ENCODE data around the gene ART3. TPM values are rescaled to one million over a fixed set of nuclear protein-coding genes. Genes with fewer than 3 reads are reported as not detected.

The ART3 gene
- polyA plus RNA-seq, 3 donors, result not detected

DNA sequence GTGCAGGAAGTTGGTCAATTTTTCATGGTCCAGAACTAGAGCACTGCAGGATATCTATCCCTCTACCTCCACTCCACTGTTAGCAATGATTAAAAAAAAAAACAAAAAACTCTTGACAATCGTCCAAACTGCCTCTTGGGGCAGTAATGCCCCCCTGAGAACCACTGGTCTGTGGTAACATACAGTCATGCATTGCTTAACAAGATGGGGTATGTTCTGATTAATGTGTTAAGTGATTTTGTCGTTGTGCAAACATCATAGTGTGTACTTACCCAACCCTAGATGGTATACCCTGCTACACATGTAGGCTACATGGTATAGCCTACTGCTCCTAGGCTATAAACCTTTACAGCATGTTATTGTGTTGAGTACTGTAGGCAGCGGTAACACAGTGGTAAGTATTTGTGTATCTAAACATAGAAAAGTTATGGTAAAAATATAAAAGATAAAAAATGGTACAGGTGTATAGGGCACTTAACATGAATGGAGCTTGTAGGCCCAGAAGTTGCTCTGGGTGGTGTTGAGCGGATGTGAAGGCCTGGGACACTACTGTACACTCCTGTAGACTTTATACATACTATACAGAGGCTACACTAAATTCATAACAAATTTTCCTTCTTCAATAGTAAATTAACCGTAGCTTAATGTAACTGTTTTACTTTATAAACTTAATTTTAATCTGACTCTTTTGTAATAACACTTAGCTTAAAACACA, 34.1 kb downstream of the ART3 start:
- TF ChIP-seq, protein P1, sequence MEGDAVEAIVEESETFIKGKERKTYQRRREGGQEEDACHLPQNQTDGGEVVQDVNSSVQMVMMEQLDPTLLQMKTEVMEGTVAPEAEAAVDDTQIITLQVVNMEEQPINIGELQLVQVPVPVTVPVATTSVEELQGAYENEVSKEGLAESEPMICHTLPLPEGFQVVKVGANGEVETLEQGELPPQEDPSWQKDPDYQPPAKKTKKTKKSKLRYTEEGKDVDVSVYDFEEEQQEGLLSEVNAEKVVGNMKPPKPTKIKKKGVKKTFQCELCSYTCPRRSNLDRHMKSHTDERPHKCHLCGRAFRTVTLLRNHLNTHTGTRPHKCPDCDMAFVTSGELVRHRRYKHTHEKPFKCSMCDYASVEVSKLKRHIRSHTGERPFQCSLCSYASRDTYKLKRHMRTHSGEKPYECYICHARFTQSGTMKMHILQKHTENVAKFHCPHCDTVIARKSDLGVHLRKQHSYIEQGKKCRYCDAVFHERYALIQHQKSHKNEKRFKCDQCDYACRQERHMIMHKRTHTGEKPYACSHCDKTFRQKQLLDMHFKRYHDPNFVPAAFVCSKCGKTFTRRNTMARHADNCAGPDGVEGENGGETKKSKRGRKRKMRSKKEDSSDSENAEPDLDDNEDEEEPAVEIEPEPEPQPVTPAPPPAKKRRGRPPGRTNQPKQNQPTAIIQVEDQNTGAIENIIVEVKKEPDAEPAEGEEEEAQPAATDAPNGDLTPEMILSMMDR (IDR thresholded peaks at IDR 0.05), result peak; percentile 19
- H3K36me3 ChIP-seq (replicated peaks in 1 of 2; ENCODE audit: control insufficient read depth in 1 of 2, insufficient read depth in 2 of 2, low read length in 2 of 2), result peaks cover 9 to 17% of the 10 kb centered on the region in 2 donors
- H3K27ac ChIP-seq (ENCODE audit: low read depth in 1 of 2, low read length in 2 of 2), result no peak overlapping the region
- no peak overlapping the region for H3K4me2 ChIP-seq (replicated peaks; ENCODE audit: extremely low read depth, low read length, poor library complexity, severe bottlenecking)
- peaks cover 0 to 2% (median 0%) of the 10 kb centered on the region in 3 donors for H3K27me3 Mint-ChIP-seq (ENCODE audit: low read depth in 3 of 3)
- no peaks in the 10 kb centered on the region for H3K27me3 ChIP-seq (ENCODE audit: control insufficient read depth in 2 of 2, insufficient read depth in 2 of 2, low read length in 2 of 2)
- H3K9me3 ChIP-seq (replicated peaks in 1 of 2; ENCODE audit: control insufficient read depth in 1 of 2, insufficient read depth in 1 of 2, low read length in 2 of 2), result no peaks in the 10 kb centered on the region
- no peak overlapping the region for H3K27ac Mint-ChIP-seq
- H4K20me1 ChIP-seq (ENCODE audit: insufficient read depth, low read length), result no peaks in the 10 kb centered on the region
- peak; percentile 3 to 49 (median 24) for DNase-seq
- peaks cover 1% of the 10 kb centered on the region for H3K4me1 Mint-ChIP-seq
- peaks cover 10 to 13% of the 10 kb centered on the region in 2 donors for H3K36me3 Mint-ChIP-seq
- no peak overlapping the region for H3K4me3 ChIP-seq (replicated peaks in 1 of 3; ENCODE audit: low read depth in 2 of 3, low read length in 3 of 3)
- no peak overlapping the region for H3K4me3 Mint-ChIP-seq
- WGBS (ENCODE audit: insufficient coverage), result 80% methylated on average over 1 of the region's 5 CpGs
- no peaks in the 10 kb centered on the region for H3K4me1 ChIP-seq (ENCODE audit: control insufficient read depth in 1 of 2, insufficient read depth in 2 of 2, low read length in 2 of 2)
- no peaks in the 10 kb centered on the region for H3K79me2 ChIP-seq (ENCODE audit: insufficient read depth, low read length)
- no peak overlapping the region for H2AFZ ChIP-seq (ENCODE audit: insufficient read depth, low read depth, low read length, poor library complexity, severe bottlenecking)
- H3K9ac ChIP-seq (ENCODE audit: insufficient read depth, low read length, poor library complexity, severe bottlenecking), result no peak overlapping the region
- intact Hi-C loops (cut with micrococcal nuclease), result no loop called here
- H3K9me3 Mint-ChIP-seq, result no peaks in the 10 kb centered on the region

DNA sequence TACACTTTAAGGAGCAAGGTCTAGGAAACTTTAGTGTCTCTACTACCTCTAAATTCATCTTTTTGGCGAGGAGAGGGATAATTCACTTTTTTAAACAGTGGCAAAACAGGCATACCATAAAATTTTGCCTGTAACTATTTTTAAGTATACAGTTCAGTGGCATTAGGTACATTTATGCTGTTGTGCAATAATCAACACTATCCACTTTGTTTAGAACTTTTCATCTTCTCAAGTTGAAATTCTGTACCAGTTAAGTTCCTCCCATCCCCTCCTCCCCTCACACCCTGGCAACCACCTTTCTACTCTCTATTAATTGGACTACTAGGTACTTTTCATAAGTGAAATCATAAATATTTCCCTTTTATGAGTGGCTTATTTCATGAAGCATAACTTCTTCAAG, 42.3 kb downstream of the ART3 start:
- no peak overlapping the region for H3K4me2 ChIP-seq (replicated peaks; ENCODE audit: extremely low read depth, low read length, poor library complexity, severe bottlenecking)
- no peaks in the 10 kb centered on the region for H3K9me3 ChIP-seq (replicated peaks in 1 of 2; ENCODE audit: control insufficient read depth in 1 of 2, insufficient read depth in 1 of 2, low read length in 2 of 2)
- TF ChIP-seq, protein P1 (IDR thresholded peaks at IDR 0.05), result no peak
- Mint-ChIP-seq H3K27ac (no peak overlapping the region), H3K4me3 (no peak overlapping the region), H3K27me3 (ENCODE audit: low read depth in 3 of 3) (no peaks in the 10 kb centered on the region), H3K4me1 (no peaks in the 10 kb centered on the region), H3K9me3 (no peaks in the 10 kb centered on the region), H3K36me3 (peaks cover 57 to 80% of the 10 kb centered on the region in 2 donors)
- H4K20me1 ChIP-seq (ENCODE audit: insufficient read depth, low read length), result no peaks in the 10 kb centered on the region
- no CpG with 5 or more reads among the region's 1 CpG for WGBS (ENCODE audit: insufficient coverage)
- no peaks in the 10 kb centered on the region for H3K27me3 ChIP-seq (ENCODE audit: control insufficient read depth in 2 of 2, insufficient read depth in 2 of 2, low read length in 2 of 2)
- H3K36me3 ChIP-seq (replicated peaks in 1 of 2; ENCODE audit: control insufficient read depth in 1 of 2, insufficient read depth in 2 of 2, low read length in 2 of 2), result peaks cover 78 to 93% of the 10 kb centered on the region in 2 donors
- no peaks in the 10 kb centered on the region for H3K4me1 ChIP-seq (ENCODE audit: control insufficient read depth in 1 of 2, insufficient read depth in 2 of 2, low read length in 2 of 2)
- no peak overlapping the region for H3K4me3 ChIP-seq (replicated peaks in 1 of 3; ENCODE audit: low read depth in 2 of 3, low read length in 3 of 3)
- no peak overlapping the region for H3K9ac ChIP-seq (ENCODE audit: insufficient read depth, low read length, poor library complexity, severe bottlenecking)
- no peaks in the 10 kb centered on the region for H3K79me2 ChIP-seq (ENCODE audit: insufficient read depth, low read length)
- no peak for DNase-seq
- intact Hi-C loops (cut with micrococcal nuclease), result no loop called here
- no peak overlapping the region for H3K27ac ChIP-seq (ENCODE audit: low read depth in 1 of 2, low read length in 2 of 2)
- H2AFZ ChIP-seq (ENCODE audit: insufficient read depth, low read depth, low read length, poor library complexity, severe bottlenecking), result no peak overlapping the region
